HG03103 (cell line): Measurements from ENCODE around the gene SMURF1.
A peak's percentile ranks its signal among the peaks of the same experiment; 100 is the strongest.
"Not testable (repeated sequence)": the region's sequence is repeated elsewhere in the genome, so short reads cannot be mapped to it uniquely, and the experiment has no call there.

ENCODE experiments used
- ATAC-seq: cut with Tn5 transposase; IDR thresholded peaks from one replicate; pipeline ENCODE4 v1.9.1; 2021; ENCODE audit warnings: low read depth; ENCODE audit not compliant: unreplicated experiment

SMURF1 gene

GRCh38 chr7:99143853-99144672 is at the start of gene SMURF1:
SMURF1 (minus strand) TSS chr7:99144108; CDS start chr7:99143780, 328 bp downstream.
- peak; percentile 66 for ATAC-seq

GRCh38 chr7:99191869-99192596 is 48.1 kb upstream of the SMURF1 start:
- no peak for ATAC-seq

- ATAC-seq, result no peak
These were observed 46.6 kb upstream of the SMURF1 start for GRCh38 chr7:99190359-99191009.

- ATAC-seq, result no peak
These were observed 45.3 kb upstream of the SMURF1 start for GRCh38 chr7:99189222-99189621.

GRCh38 chr7:99188221-99188620 is 44.3 kb upstream of the SMURF1 start:
- no peak for ATAC-seq

GRCh38 chr7:99184532-99185218 is 40.8 kb upstream of the SMURF1 start:
- no peak for ATAC-seq

- ATAC-seq, result no peak
These were observed 36.3 kb upstream of the SMURF1 start for GRCh38 chr7:99180067-99180650.

GRCh38 chr7:99177165-99177564 is 33.3 kb upstream of the SMURF1 start:
- no peak for ATAC-seq

- ATAC-seq, result no peak
These were observed 29.9 kb upstream of the SMURF1 start for GRCh38 chr7:99173787-99174186.

GRCh38 chr7:99171731-99172130 is 27.8 kb upstream of the SMURF1 start:
- ATAC-seq, result no peak

GRCh38 chr7:99170730-99171074 is 26.8 kb upstream of the SMURF1 start:
- ATAC-seq, result no peak

GRCh38 chr7:99170065-99170729 is 26.3 kb upstream of the SMURF1 start:
- ATAC-seq, result no peak

- ATAC-seq, result no peak
These were observed 23.2 kb upstream of the SMURF1 start for GRCh38 chr7:99167072-99167471.

GRCh38 chr7:99165816-99166215 is 21.9 kb upstream of the SMURF1 start:
- no peak for ATAC-seq

GRCh38 chr7:99163669-99164068 is 19.8 kb upstream of the SMURF1 start:
- not testable (repeated sequence) for ATAC-seq

GRCh38 chr7:99156649-99157048 is 12.7 kb upstream of the SMURF1 start:
- no peak for ATAC-seq

GRCh38 chr7:99155211-99155610 is 11.3 kb upstream of the SMURF1 start:
- ATAC-seq, result no peak

- no peak for ATAC-seq
These were observed 3.1 kb upstream of the SMURF1 start for GRCh38 chr7:99146979-99147378.

GRCh38 chr7:99143521-99143852 is 421 bp downstream of the SMURF1 start:
- peak; percentile 28 for ATAC-seq
